ENCODE results near the gene PIGH. TPM values are rescaled to one million over a fixed set of nuclear protein-coding genes. Genes with fewer than 3 reads are reported as not detected.
A peak's percentile ranks its signal among the peaks of the same experiment; 100 is the strongest.

Gene PIGH
- total RNA-seq, 1 experiment from 2014 or later, result 13.0 TPM

GRCh38 chr14:67569651-67570290 is 30.3 kb downstream of the PIGH start:
- DNase-seq, result no peak
- intact Hi-C loops (cut with micrococcal nuclease; ENCODE audit: unreplicated experiment), result loop anchor here (5.0 kb wide), 1 partner anchor 1167 kb away; no protein-coding TSS in a partner anchor
- Histone ChIP-seq H4K20me1 (ENCODE audit: insufficient read depth) (no peaks in the 10 kb centered on the region), H3F3A (ENCODE audit: insufficient read depth, low read depth) (no peaks in the 10 kb centered on the region), H3K79me2 (ENCODE audit: low read depth) (no peaks in the 10 kb centered on the region), H3K27ac (no peak overlapping the region), H3K36me3 (ENCODE audit: low read depth) (no peaks in the 10 kb centered on the region), H3K4me2 (no peak overlapping the region), H3K9me2 (ENCODE audit: insufficient read depth) (no peaks in the 10 kb centered on the region), H3K27me3 (ENCODE audit: insufficient read depth, low read depth) (no peaks in the 10 kb centered on the region), H3K4me1 (replicated peaks; ENCODE audit: insufficient read depth) (peaks cover 8% of the 10 kb centered on the region; the same call in 1 of the 2 replicates), H3K9me3 (ENCODE audit: insufficient read depth, low read depth) (no peaks in the 10 kb centered on the region), H3K4me3 (no peak overlapping the region), H2AFZ (no peak overlapping the region)
- no TSS peak for BruUV-seq (replicated peaks)
- ChIA-PET POLR2A (ENCODE audit: unreplicated experiment) (no interaction called here), CTCF (interaction anchor here (3.6 kb wide), 1 partner anchor 142 kb away, joined by 44 read pairs; no protein-coding TSS in a partner anchor)
- TF ChIP-seq EZH2 (IDR thresholded peaks at IDR 0.05; ENCODE audit: low read depth) (no peak), CTCF (conservative IDR thresholded peaks at IDR 0.05) (no peak)

DNA sequence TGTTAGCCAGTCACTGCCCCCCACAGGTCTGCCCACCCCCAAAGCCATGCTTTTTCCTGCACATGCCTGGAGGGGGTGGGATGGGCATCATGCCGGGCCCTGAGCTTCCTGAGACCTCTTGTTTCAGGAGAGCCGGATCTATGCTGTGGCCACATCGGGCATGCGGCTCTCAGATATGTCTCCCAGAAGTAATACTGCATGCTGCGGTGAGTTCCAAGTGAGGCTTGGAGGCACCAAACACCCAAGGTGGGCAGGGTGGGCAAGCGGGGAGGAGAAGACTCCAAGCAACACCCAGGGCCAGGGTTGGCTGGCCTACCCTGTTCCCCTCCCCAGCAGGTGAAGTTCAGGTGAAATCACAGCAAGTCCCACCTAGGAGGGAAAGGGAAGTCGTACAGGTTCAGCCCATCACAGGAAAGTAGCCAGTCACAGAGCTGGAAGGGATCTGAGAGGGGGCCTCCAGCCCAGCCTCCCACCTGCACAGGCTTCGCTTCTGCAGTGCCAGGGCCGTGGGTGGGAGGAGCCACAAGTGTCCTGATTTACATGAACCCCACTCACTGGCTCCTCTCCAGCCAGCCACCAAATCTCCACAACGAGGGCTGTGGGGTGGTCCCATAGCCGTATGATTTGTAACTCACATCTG is 30.9 kb downstream of the PIGH start:
- BruUV-seq (replicated peaks), result no TSS peak
- ChIA-PET POLR2A (ENCODE audit: unreplicated experiment) (no interaction called here), CTCF (interaction anchor here (3.6 kb wide), 1 partner anchor 141 kb away, joined by 44 read pairs; no protein-coding TSS in a partner anchor)
- Histone ChIP-seq H3K27me3 (ENCODE audit: insufficient read depth, low read depth) (no peaks in the 10 kb centered on the region), H3K79me2 (ENCODE audit: low read depth) (no peaks in the 10 kb centered on the region), H3K36me3 (ENCODE audit: low read depth) (no peaks in the 10 kb centered on the region), H4K20me1 (ENCODE audit: insufficient read depth) (no peaks in the 10 kb centered on the region), H2AFZ (no peak overlapping the region), H3K4me2 (no peak overlapping the region), H3K9me2 (ENCODE audit: insufficient read depth) (no peaks in the 10 kb centered on the region), H3F3A (ENCODE audit: insufficient read depth, low read depth) (no peaks in the 10 kb centered on the region), H3K4me1 (replicated peaks; ENCODE audit: insufficient read depth) (peaks cover 8% of the 10 kb centered on the region; the same call in 1 of the 2 replicates), H3K4me3 (no peak overlapping the region), H3K9me3 (ENCODE audit: insufficient read depth, low read depth) (no peaks in the 10 kb centered on the region), H3K27ac (no peak overlapping the region)
- no peak for TF ChIP-seq EZH2 (IDR thresholded peaks at IDR 0.05; ENCODE audit: low read depth)
- TF ChIP-seq CTCF (conservative IDR thresholded peaks at IDR 0.05), result no peak
- no peak for DNase-seq
- intact Hi-C loops (cut with micrococcal nuclease; ENCODE audit: unreplicated experiment), result no loop called here

- Histone ChIP-seq H3K4me2 (no peak overlapping the region), H3F3A (ENCODE audit: insufficient read depth, low read depth) (no peaks in the 10 kb centered on the region), H3K9me2 (ENCODE audit: insufficient read depth) (no peaks in the 10 kb centered on the region), H3K9me3 (ENCODE audit: insufficient read depth, low read depth) (no peaks in the 10 kb centered on the region), H3K27ac (no peak overlapping the region), H3K4me3 (no peak overlapping the region), H3K79me2 (ENCODE audit: low read depth) (no peaks in the 10 kb centered on the region), H3K4me1 (replicated peaks; ENCODE audit: insufficient read depth) (peaks cover 8% of the 10 kb centered on the region; the same call in 1 of the 2 replicates), H3K27me3 (ENCODE audit: insufficient read depth, low read depth) (no peaks in the 10 kb centered on the region), H2AFZ (no peak overlapping the region), H3K36me3 (ENCODE audit: low read depth) (no peaks in the 10 kb centered on the region), H4K20me1 (ENCODE audit: insufficient read depth) (no peaks in the 10 kb centered on the region)
- TF ChIP-seq EZH2 (IDR thresholded peaks at IDR 0.05; ENCODE audit: low read depth) (no peak), CTCF (conservative IDR thresholded peaks at IDR 0.05) (no peak)
- POLR2A ChIA-PET (ENCODE audit: unreplicated experiment), result no interaction called here
- CTCF ChIA-PET, result interaction anchor here (0.9 to 1.3 kb wide), 2 partner anchors 14 to 40 kb away, joined by 3 read pairs; no protein-coding TSS in a partner anchor
- DNase-seq, result peak in 1 of 2 experiments; percentile 68
- BruUV-seq (replicated peaks), result no TSS peak
- intact Hi-C loops (cut with micrococcal nuclease; ENCODE audit: unreplicated experiment), result no loop called here
Measured at GRCh38 chr14:67567654-67568053, 32.4 kb downstream of the PIGH start.
